DOHH2 (cell line): ENCODE measurements around the gene WNT2.

Experiments used
- CTCF ChIP-seq: fragments of 200-600 bp; sonication (generic); IDR thresholded peaks from one replicate; pipeline ENCODE4 v1.5.1; 2014; ENCODE audit warnings: antibody characterized with exemption, mild to moderate bottlenecking, low read depth, low read length; ENCODE audit not compliant: poor library complexity, severe bottlenecking
- EZH2phosphoT487 ChIP-seq: fragments of 200-600 bp; sonication (generic); IDR thresholded peaks from 2 replicates; pipeline ENCODE4 v1.6.1; 2017; ENCODE audit warnings: borderline replicate concordance, mild to moderate bottlenecking, antibody characterized with exemption, low read length, moderate library complexity, mixed read lengths

- TF ChIP-seq CTCF (no peak), EZH2phosphoT487 (no peak)
Observed at GRCh38 chr7:117269417-117269816, 53.4 kb downstream of the WNT2 start.
